K562 (cell line): ENCODE measurements around the gene ADAMTS14. TPM values are rescaled to one million over a fixed set of nuclear protein-coding genes. Genes with fewer than 3 reads are reported as not detected.

Source experiments
- AFF1 ChIP-seq, 2 experiments: fragments of 450-650 bp; IDR thresholded peaks; 2 replicates each; pipeline ENCODE4 v1.6.1; 2018; ENCODE audit warnings: mild to moderate bottlenecking in 2 of 2, low read depth in 1 of 2; ENCODE audit not compliant: partially characterized antibody in 2 of 2
- BRCA1 ChIP-seq, 2 experiments: fragments of 450-650 bp in 1 of 2; sonication (generic) in 1 of 2; formaldehyde crosslinking in 1 of 2; IDR thresholded peaks; 2 replicates each; pipeline versions ENCODE4 v1.5.0 to v1.6.1; 2017 to 2020; ENCODE audit warnings: mild to moderate bottlenecking in 1 of 2, missing genetic modification reagents in 1 of 2
- CXXC5 ChIP-seq: fragments of 250-450 bp; sonication (Bioruptor Pico); IDR thresholded peaks from 2 replicates; pipeline ENCODE4 v1.8.0; 2022; ENCODE audit warnings: inconsistent platforms, mild to moderate bottlenecking, moderate library complexity
- EP400 ChIP-seq: fragments of 450-650 bp; IDR thresholded peaks from 2 replicates; pipeline ENCODE4 v1.6.1; 2017; ENCODE audit warnings: antibody characterized with exemption, mild to moderate bottlenecking, moderate library complexity
- FOXJ3 ChIP-seq: sonication (generic); formaldehyde crosslinking; IDR thresholded peaks from 2 replicates; pipeline ENCODE4 v1.4.0; 2020; ENCODE audit warnings: mild to moderate bottlenecking, missing genetic modification reagents
- GABPB2 ChIP-seq: fragments of 250-450 bp; sonication (Bioruptor Pico); conservative IDR thresholded peaks from 2 replicates; pipeline ENCODE4 v1.5.1; 2021; ENCODE audit warnings: mild to moderate bottlenecking
- GTF2E2 ChIP-seq: fragments of 200-800 bp; sonication (Bioruptor generic); IDR thresholded peaks from 2 replicates; pipeline ENCODE4 v1.6.1; 2016; ENCODE audit warnings: missing genetic modification characterization, missing compliant biosample characterization
- HDAC8 ChIP-seq: fragments of 450-650 bp; IDR thresholded peaks from 2 replicates; pipeline ENCODE4 v1.6.1; 2016; ENCODE audit warnings: mild to moderate bottlenecking, missing genetic modification characterization, moderate library complexity, missing compliant biosample characterization
- IRF2 ChIP-seq: sonication (generic); formaldehyde crosslinking; IDR thresholded peaks from 2 replicates; pipeline ENCODE4 v1.8.1; 2022; ENCODE audit warnings: mild to moderate bottlenecking, missing genetic modification reagents
- MTA2 ChIP-seq: fragments of 450-650 bp; IDR thresholded peaks from 2 replicates; pipeline ENCODE4 v1.6.1; 2016; ENCODE audit warnings: low read depth
- NR1H2 ChIP-seq: sonication (generic); formaldehyde crosslinking; IDR thresholded peaks from 2 replicates; pipeline ENCODE4 v1.4.0; 2020; ENCODE audit warnings: mild to moderate bottlenecking, missing genetic modification reagents
- PHB2 ChIP-seq: fragments of 450-650 bp; IDR thresholded peaks from 2 replicates; pipeline ENCODE4 v1.6.1; 2017; ENCODE audit warnings: low read depth
- POLR2AphosphoS2 ChIP-seq: IDR thresholded peaks from 2 replicates; pipeline ENCODE4 v1.6.1; 2012; ENCODE audit warnings: low read length, improper control_type of control experiment
- PTTG1 ChIP-seq: fragments of 450-650 bp; IDR thresholded peaks from 2 replicates; pipeline ENCODE4 v1.6.1; 2016; ENCODE audit warnings: low read depth, mild to moderate bottlenecking, missing genetic modification characterization, missing compliant biosample characterization
- RNF2 ChIP-seq: sonication (generic); IDR thresholded peaks from 2 replicates; pipeline ENCODE4 v1.6.1; 2016
- SAFB ChIP-seq: fragments of 200-400 bp; formaldehyde crosslinking; IDR thresholded peaks from 2 replicates; pipeline ENCODE4 v1.6.1; 2017; ENCODE audit warnings: low read depth, low read length, borderline replicate concordance
- TARDBP ChIP-seq: fragments of 450-650 bp; IDR thresholded peaks from 2 replicates; pipeline ENCODE4 v1.6.1; 2016
- ZNF174 ChIP-seq: fragments of 250-450 bp; sonication (Bioruptor Pico); IDR thresholded peaks from 2 replicates; pipeline ENCODE4 v1.4.0; 2020; ENCODE audit warnings: mild to moderate bottlenecking
- ZNF197 ChIP-seq: fragments of 200-800 bp; sonication (Bioruptor generic); IDR thresholded peaks from 2 replicates; pipeline ENCODE4 v1.6.1; 2016; ENCODE audit warnings: low read depth, missing genetic modification characterization, missing compliant biosample characterization
- ZNF655 ChIP-seq: fragments of 250-450 bp; sonication (Bioruptor Pico); IDR thresholded peaks from 2 replicates; pipeline ENCODE4 v1.5.0; 2021
- polyA plus RNA-seq, 8 experiments: library from polyadenylated mRNA; depleted of rRNA in 4 of 8; stranded (reverse) in 5 of 8; unstranded in 3 of 8; fragments of >200 nt; fragmentation: Nextera tagmentation in 2 of 8; fragmentation: Illumina TruSeq in 1 of 8; extraction: Ambion mirVana in 2 of 8; extraction: Trizol in 1 of 8; gene quantifications; 2 replicates each; pipeline versions ENCODE4 v1.2.1 to v1.2.3, GENCODE V29; 2011 to 2014; ENCODE audit warnings: inconsistent platforms in 1 of 8, missing spikeins in 1 of 8
- total RNA-seq, 7 experiments: library from RNA; depleted of rRNA in 6 of 7; stranded (reverse); fragments of >200 nt in 6 of 7; fragmentation: Illumina TruSeq in 2 of 7; extraction: Trizol in 2 of 7; gene quantifications; 2 replicates each; pipeline versions ENCODE4 v1.2.1 to v1.2.3, GENCODE V29; 2011 to 2021; ENCODE audit warnings: low replicate concordance in 1 of 7
- TF ChIP-seq, protein P1 (sequence below): sonication (generic); formaldehyde crosslinking; IDR thresholded peaks from 2 replicates; pipeline ENCODE4 v1.9.0; 2022; ENCODE audit warnings: mild to moderate bottlenecking, missing genetic modification reagents
- TF ChIP-seq, protein P2 (sequence below): fragments of 450-650 bp; formaldehyde crosslinking; conservative IDR thresholded peaks from 2 replicates; pipeline ENCODE4 v1.4.0; 2022; ENCODE audit warnings: mild to moderate bottlenecking, missing genetic modification characterization

Gene ADAMTS14
- total and polyA plus RNA-seq, 9 of the 15 experiments (the other 6 are each of a cell fraction or from before 2014, with no cell fraction given) = 0.04 to 37.4 (median 15.9) TPM

- no peak for TF ChIP-seq POLR2AphosphoS2
- no peak for TF ChIP-seq MTA2
- 0 out of 2 replicates have a peak, but pooled peaks have one; percentile 16 for TF ChIP-seq TARDBP
- TF ChIP-seq, protein P1, sequence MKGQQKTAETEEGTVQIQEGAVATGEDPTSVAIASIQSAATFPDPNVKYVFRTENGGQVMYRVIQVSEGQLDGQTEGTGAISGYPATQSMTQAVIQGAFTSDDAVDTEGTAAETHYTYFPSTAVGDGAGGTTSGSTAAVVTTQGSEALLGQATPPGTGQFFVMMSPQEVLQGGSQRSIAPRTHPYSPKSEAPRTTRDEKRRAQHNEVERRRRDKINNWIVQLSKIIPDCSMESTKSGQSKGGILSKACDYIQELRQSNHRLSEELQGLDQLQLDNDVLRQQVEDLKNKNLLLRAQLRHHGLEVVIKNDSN (CRISPR knock-in tag) = no peak
- TF ChIP-seq GTF2E2 (tag) = no peak
- peak; percentile 71 to 82 for TF ChIP-seq AFF1 (IDR thresholded peaks at IDR 0.05; ENCODE audit: low read depth in 1 of 2, partially characterized antibody in 2 of 2)
- no peak for TF ChIP-seq IRF2 (CRISPR knock-in tag)
- no peak for TF ChIP-seq RNF2
- no peak for TF ChIP-seq NR1H2 (CRISPR knock-in tag)
- TF ChIP-seq CXXC5 (CRISPR knock-in tag) = no peak
- no peak for TF ChIP-seq ZNF174 (CRISPR knock-in tag)
- TF ChIP-seq SAFB = no peak
- TF ChIP-seq FOXJ3 (CRISPR knock-in tag) = no peak
- TF ChIP-seq GABPB2 (CRISPR knock-in tag) = no peak
- no peak for TF ChIP-seq EP400
- no peak for TF ChIP-seq HDAC8 (tag)
- no peak for TF ChIP-seq PHB2
- TF ChIP-seq, protein P2, sequence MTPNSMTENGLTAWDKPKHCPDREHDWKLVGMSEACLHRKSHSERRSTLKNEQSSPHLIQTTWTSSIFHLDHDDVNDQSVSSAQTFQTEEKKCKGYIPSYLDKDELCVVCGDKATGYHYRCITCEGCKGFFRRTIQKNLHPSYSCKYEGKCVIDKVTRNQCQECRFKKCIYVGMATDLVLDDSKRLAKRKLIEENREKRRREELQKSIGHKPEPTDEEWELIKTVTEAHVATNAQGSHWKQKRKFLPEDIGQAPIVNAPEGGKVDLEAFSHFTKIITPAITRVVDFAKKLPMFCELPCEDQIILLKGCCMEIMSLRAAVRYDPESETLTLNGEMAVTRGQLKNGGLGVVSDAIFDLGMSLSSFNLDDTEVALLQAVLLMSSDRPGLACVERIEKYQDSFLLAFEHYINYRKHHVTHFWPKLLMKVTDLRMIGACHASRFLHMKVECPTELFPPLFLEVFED (CRISPR knock-in tag) = no peak
- no peak for TF ChIP-seq BRCA1 (IDR thresholded peaks at IDR 0.05)
- TF ChIP-seq BRCA1 (CRISPR knock-in tag; IDR thresholded peaks at IDR 0.05) = no peak
- 0 out of 2 replicates have a peak, but pooled peaks have one; percentile 73 for TF ChIP-seq ZNF655 (CRISPR knock-in tag)
- TF ChIP-seq PTTG1 = no peak
- no peak for TF ChIP-seq ZNF197 (CRISPR knock-in tag)
Measured at GRCh38 chr10:70673043-70673928, 980 bp downstream of the ADAMTS14 start (continued).
